AML-193 (cell line): Measurements from ENCODE around the gene OOSP4A.

Experiments used
- DNase-seq, 2 experiments: peaks; one replicate each; lab custom pipeline; 2025; lab: John Stamatoyannopoulos, UW

The OOSP4A gene

GRCh38 chr11:59963733-59964132, at the start of gene OOSP4A:
OOSP4A (plus strand) TSS chr11:59964033; CDS start chr11:59964033, 0 bp downstream.
- no peak for DNase-seq

GRCh38 chr11:59918480-59918879, 45.4 kb upstream of the OOSP4A start:
- no peak for DNase-seq

- DNase-seq, result peak; percentile 51 to 75
These were observed 44.7 kb upstream of the OOSP4A start for GRCh38 chr11:59918987-59919589.

- no peak for DNase-seq
These were observed 40.0 kb upstream of the OOSP4A start for GRCh38 chr11:59923813-59924212.

GRCh38 chr11:59931688-59932087, 32.1 kb upstream of the OOSP4A start:
- DNase-seq, result no peak

GRCh38 chr11:59938132-59938531, 25.7 kb upstream of the OOSP4A start, which contains the start of gene OOSP1:
OOSP1 (plus strand) TSS chr11:59938432; CDS start chr11:59938455, 23 bp downstream.
- no peak for DNase-seq

- no peak for DNase-seq
These were observed 25.1 kb upstream of the OOSP4A start for GRCh38 chr11:59938718-59939117.

GRCh38 chr11:59939482-59939881, 24.4 kb upstream of the OOSP4A start:
- no peak for DNase-seq

GRCh38 chr11:59941091-59941490, 22.7 kb upstream of the OOSP4A start:
- DNase-seq, result no peak

GRCh38 chr11:59943997-59944714, 19.7 kb upstream of the OOSP4A start:
- no peak for DNase-seq

GRCh38 chr11:59944720-59945119, 19.1 kb upstream of the OOSP4A start:
- no peak for DNase-seq

- no peak for DNase-seq
These were observed 10.2 kb upstream of the OOSP4A start for GRCh38 chr11:59953463-59954218.

GRCh38 chr11:59954219-59954847, 9.5 kb upstream of the OOSP4A start:
- DNase-seq, result no peak

GRCh38 chr11:59957094-59957493, 6.7 kb upstream of the OOSP4A start:
- no peak for DNase-seq

GRCh38 chr11:59960502-59961381, 3.1 kb upstream of the OOSP4A start:
- no peak for DNase-seq

GRCh38 chr11:59962107-59962482, 1.7 kb upstream of the OOSP4A start:
- no peak for DNase-seq

- no peak for DNase-seq
These were observed 1.6 kb downstream of the OOSP4A start for GRCh38 chr11:59965424-59965823.

GRCh38 chr11:59966201-59966600, 2.4 kb downstream of the OOSP4A start:
- no peak for DNase-seq

GRCh38 chr11:59967677-59968394, 4.0 kb downstream of the OOSP4A start:
- DNase-seq, result no peak

GRCh38 chr11:59968395-59968783, 4.6 kb downstream of the OOSP4A start:
- no peak for DNase-seq

GRCh38 chr11:59973097-59973496, 9.3 kb downstream of the OOSP4A start:
- DNase-seq, result no peak
